HG02588 (cell line): ENCODE results near the gene GNPTAB.

Source experiments
- ATAC-seq: cut with Tn5 transposase; IDR thresholded peaks from one replicate; pipeline ENCODE4 v1.9.1; 2021; ENCODE audit warnings: mild to moderate bottlenecking, moderate library complexity; ENCODE audit not compliant: unreplicated experiment

GNPTAB gene

GRCh38 chr12:101697930-101698799 lies 132.6 kb downstream of the GNPTAB start:
- ATAC-seq: peak; percentile 33

- peak; percentile 63 for ATAC-seq
Observed at GRCh38 chr12:101697197-101697929, 133.4 kb downstream of the GNPTAB start, which contains the start of gene CHPT1. Gene CHPT1, plus strand, starts transcription at chr12:101697640. Its CDS starts 222 bp downstream, at chr12:101697862.

GRCh38 chr12:101696251-101697196 lies 134.2 kb downstream of the GNPTAB start:
- no peak for ATAC-seq

DNA sequence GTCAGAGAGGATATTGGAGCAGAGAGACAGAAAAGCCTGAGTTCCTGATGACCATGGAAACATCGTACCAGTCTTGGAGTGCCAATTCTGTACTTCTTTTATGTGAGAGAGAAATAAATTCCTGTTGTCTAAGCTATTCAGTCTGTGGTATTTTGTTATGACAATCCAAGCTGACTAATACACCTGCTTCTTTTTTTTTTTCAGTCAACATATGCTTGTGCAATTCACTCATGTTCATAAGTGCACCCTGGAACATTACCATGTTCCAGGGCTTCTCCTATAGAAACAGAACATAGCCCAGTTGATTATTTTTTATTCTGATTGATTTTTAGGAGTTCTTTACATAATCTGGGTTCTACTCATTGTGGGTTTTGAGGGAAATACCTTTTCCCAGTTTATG lies 135.1 kb downstream of the GNPTAB start:
- no peak for ATAC-seq
